Kidney epithelial cell (primary cell): Measurements from ENCODE around the gene GOT2. TPM values are rescaled to one million over a fixed set of nuclear protein-coding genes. Genes with fewer than 3 reads are reported as not detected.

ENCODE experiments used
- DNase-seq: peaks from one replicate; pipeline ENCODE4 v3.0.0-alpha.2; 2010; ENCODE audit warnings: low read depth
- H3K27me3 ChIP-seq: 2 replicates; pipeline ENCODE4 v1.6.0; 2011; ENCODE audit warnings: low read length; ENCODE audit not compliant: control insufficient read depth, insufficient read depth
- H3K36me3 ChIP-seq: 2 replicates; pipeline ENCODE4 v1.5.1; 2011; ENCODE audit warnings: low read length; ENCODE audit not compliant: control insufficient read depth, insufficient read depth
- H3K4me3 ChIP-seq: 2 replicates; pipeline ENCODE4 v1.5.1; 2011; ENCODE audit warnings: low read depth, mild to moderate bottlenecking, control low read depth, low read length
- CTCF ChIP-seq: IDR thresholded peaks from 2 replicates; pipeline ENCODE4 v1.5.1; 2011; ENCODE audit warnings: mild to moderate bottlenecking, moderate library complexity, low read length, control low read depth, inconsistent platforms; ENCODE audit not compliant: insufficient read depth, poor library complexity, severe bottlenecking
- total RNA-seq: library from RNA; depleted of rRNA; stranded (reverse); fragments of >200 nt; gene quantifications from 2 replicates; pipeline ENCODE4 v1.2.3, GENCODE V29; 2015

Gene GOT2
- total RNA-seq, 1 donor from 2014 or later, result 114 TPM

GRCh38 chr16:58685084-58685449 lies 49.0 kb downstream of the GOT2 start:
- no peaks in the 10 kb centered on the region for H3K36me3 ChIP-seq
- no peak overlapping the region for H3K4me3 ChIP-seq
- H3K27me3 ChIP-seq, result no peaks in the 10 kb centered on the region
- no peak for DNase-seq
- no peak for TF ChIP-seq CTCF

GRCh38 chr16:58684354-58685083 lies 49.6 kb downstream of the GOT2 start, which contains the start of gene SLC38A7:
TSS of gene SLC38A7 (minus strand) at chr16:58684770. CDS start at chr16:58680126, 4,644 bp downstream.
- Histone ChIP-seq H3K27me3 (no peaks in the 10 kb centered on the region), H3K4me3 (peak within 1 kb of the TSS; percentile 56), H3K36me3 (no peaks in the 10 kb centered on the region)
- no peak for TF ChIP-seq CTCF
- DNase-seq, result peak; percentile 58

GRCh38 chr16:58684001-58684353 lies 50.1 kb downstream of the GOT2 start:
- no peaks in the 10 kb centered on the region for H3K36me3 ChIP-seq
- no peak for TF ChIP-seq CTCF
- peak overlapping the region; percentile 56 for H3K4me3 ChIP-seq
- H3K27me3 ChIP-seq, result no peaks in the 10 kb centered on the region
- no peak for DNase-seq

GRCh38 chr16:58679763-58680162 lies 54.4 kb downstream of the GOT2 start:
- peaks cover 1% of the 10 kb centered on the region for H3K36me3 ChIP-seq
- TF ChIP-seq CTCF, result no peak
- H3K4me3 ChIP-seq, result no peak overlapping the region
- no peaks in the 10 kb centered on the region for H3K27me3 ChIP-seq
- no peak for DNase-seq

- Histone ChIP-seq H3K27me3 (no peaks in the 10 kb centered on the region), H3K36me3 (peaks cover 1% of the 10 kb centered on the region), H3K4me3 (no peak overlapping the region)
- DNase-seq, result no peak
- TF ChIP-seq CTCF, result peak; percentile 40
Observed at GRCh38 chr16:58678716-58679115, 55.4 kb downstream of the GOT2 start.

DNA sequence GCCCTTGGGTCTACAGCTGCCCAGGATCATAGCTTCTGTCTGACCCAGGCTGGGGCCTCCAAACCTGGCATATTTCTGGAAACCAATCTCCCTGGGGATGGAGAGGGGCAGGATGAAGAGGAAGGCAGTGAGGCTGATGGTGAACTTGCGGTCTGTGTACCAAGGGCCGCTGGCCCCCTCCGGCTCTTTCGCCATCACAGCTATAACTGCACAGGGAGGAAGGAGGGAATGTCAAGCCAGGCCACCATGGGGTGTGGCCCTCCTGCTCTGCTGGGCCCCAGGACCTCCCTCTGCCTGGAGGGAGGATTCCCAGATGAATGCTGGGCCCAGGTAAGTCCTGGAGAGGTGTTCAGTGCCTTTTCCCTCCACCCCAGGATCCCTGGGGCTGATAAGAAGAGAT lies 55.8 kb downstream of the GOT2 start:
- no peak overlapping the region for H3K4me3 ChIP-seq
- TF ChIP-seq CTCF, result no peak
- H3K27me3 ChIP-seq, result no peaks in the 10 kb centered on the region
- H3K36me3 ChIP-seq, result peaks cover 1% of the 10 kb centered on the region
- no peak for DNase-seq
